Measurements from ENCODE around the gene CGB7. TPM values are rescaled to one million over a fixed set of nuclear protein-coding genes. Genes with fewer than 3 reads are reported as not detected.
"Not testable (repeated sequence)": the region's sequence is repeated elsewhere in the genome, so short reads cannot be mapped to it uniquely, and the experiment has no call there.

CGB7 gene
- total RNA-seq, 1 experiment from 2014 or later, result 1.2 TPM

GRCh38 chr19:49038557-49039276 lies 18.8 kb downstream of the CGB7 start:
- not testable (repeated sequence) for H4K5ac ChIP-seq (ENCODE audit: insufficient read length, low read depth, low read length); H3T11ph ChIP-seq (ENCODE audit: low read length); H2BK20ac ChIP-seq (ENCODE audit: low read depth, low read length, poor library complexity, severe bottlenecking); H3K4me3 Mint-ChIP-seq; H3K56ac ChIP-seq (ENCODE audit: insufficient read length, low read depth, low read length); H2AFZ ChIP-seq (ENCODE audit: low read length); H3K9me3 Mint-ChIP-seq; H3K4me1 ChIP-seq (ENCODE audit: insufficient read depth, low read length); H4K20me1 ChIP-seq (ENCODE audit: control insufficient read depth, insufficient read depth, insufficient read length); H3K23me2 ChIP-seq (ENCODE audit: insufficient read length, low read depth, low read length, poor library complexity, severe bottlenecking); H3K27me3 ChIP-seq (ENCODE audit: insufficient read depth, low read length); DNase-seq; H3K9me3 ChIP-seq (ENCODE audit: control insufficient read depth, low read depth, low read length); H3K79me2 ChIP-seq (ENCODE audit: insufficient read depth, low read length); H4K91ac ChIP-seq (ENCODE audit: insufficient read length, low read depth, low read length); H3K4me2 ChIP-seq (ENCODE audit: insufficient read depth, insufficient read length, low read length); H3K27ac Mint-ChIP-seq; H2BK12ac ChIP-seq (ENCODE audit: insufficient read length, low read depth, low read length); H4K8ac ChIP-seq (replicated peaks; ENCODE audit: insufficient read length, low read depth, low read length); H3K23ac ChIP-seq (ENCODE audit: insufficient read length, low read depth, low read length); H2BK120ac ChIP-seq (ENCODE audit: low read depth, low read length, poor library complexity, severe bottlenecking); H3K9ac ChIP-seq (ENCODE audit: extremely low read depth, insufficient read length, low read length); H2AK5ac ChIP-seq (ENCODE audit: insufficient read length, low read length); H3K4ac ChIP-seq (ENCODE audit: low read depth, low read length); H3K14ac ChIP-seq (ENCODE audit: insufficient read depth, low read length); H2BK15ac ChIP-seq (ENCODE audit: low read depth, low read length); H3K18ac ChIP-seq (ENCODE audit: insufficient read length, low read depth, low read length); H3K4me1 Mint-ChIP-seq; H2BK5ac ChIP-seq (ENCODE audit: insufficient read length, low read length); H3K79me1 ChIP-seq (ENCODE audit: insufficient read depth, low read depth, low read length, poor library complexity, severe bottlenecking); H3K36me3 Mint-ChIP-seq (ENCODE audit: insufficient read depth in 1 of 3, low read depth in 3 of 3); H3K27ac ChIP-seq (ENCODE audit: insufficient read length, low read depth, low read length)
- WGBS (ENCODE audit: extremely low coverage, insufficient read length, low lambda C conversion rate), result no CpG with 5 or more reads among the region's 26 CpGs
- H3K27me3 Mint-ChIP-seq (ENCODE audit: low read depth), result peaks cover 24% of the 10 kb centered on the region

GRCh38 chr19:49038111-49038510 lies 19.4 kb downstream of the CGB7 start:
- H2BK120ac ChIP-seq (ENCODE audit: low read depth, low read length, poor library complexity, severe bottlenecking); H3K9me3 ChIP-seq (ENCODE audit: control insufficient read depth, low read depth, low read length); H2BK5ac ChIP-seq (ENCODE audit: insufficient read length, low read length); H3K27me3 ChIP-seq (ENCODE audit: insufficient read depth, low read length); H3K79me2 ChIP-seq (ENCODE audit: insufficient read depth, low read length); H3K27ac Mint-ChIP-seq; H3K14ac ChIP-seq (ENCODE audit: insufficient read depth, low read length); H3K23ac ChIP-seq (ENCODE audit: insufficient read length, low read depth, low read length); H2AFZ ChIP-seq (ENCODE audit: low read length); H3K4me3 Mint-ChIP-seq; H3K56ac ChIP-seq (ENCODE audit: insufficient read length, low read depth, low read length); H3K23me2 ChIP-seq (ENCODE audit: insufficient read length, low read depth, low read length, poor library complexity, severe bottlenecking); H4K8ac ChIP-seq (replicated peaks; ENCODE audit: insufficient read length, low read depth, low read length); H3T11ph ChIP-seq (ENCODE audit: low read length); H3K4me1 ChIP-seq (ENCODE audit: insufficient read depth, low read length); H3K36me3 Mint-ChIP-seq (ENCODE audit: insufficient read depth in 1 of 3, low read depth in 3 of 3); H4K5ac ChIP-seq (ENCODE audit: insufficient read length, low read depth, low read length); H3K27ac ChIP-seq (ENCODE audit: insufficient read length, low read depth, low read length); H2AK5ac ChIP-seq (ENCODE audit: insufficient read length, low read length); H3K4ac ChIP-seq (ENCODE audit: low read depth, low read length); H2BK15ac ChIP-seq (ENCODE audit: low read depth, low read length); H4K20me1 ChIP-seq (ENCODE audit: control insufficient read depth, insufficient read depth, insufficient read length); H4K91ac ChIP-seq (ENCODE audit: insufficient read length, low read depth, low read length); H3K4me2 ChIP-seq (ENCODE audit: insufficient read depth, insufficient read length, low read length); H3K18ac ChIP-seq (ENCODE audit: insufficient read length, low read depth, low read length); H3K4me1 Mint-ChIP-seq; H3K9ac ChIP-seq (ENCODE audit: extremely low read depth, insufficient read length, low read length); DNase-seq; H2BK20ac ChIP-seq (ENCODE audit: low read depth, low read length, poor library complexity, severe bottlenecking); H3K9me3 Mint-ChIP-seq; H3K79me1 ChIP-seq (ENCODE audit: insufficient read depth, low read depth, low read length, poor library complexity, severe bottlenecking); H2BK12ac ChIP-seq (ENCODE audit: insufficient read length, low read depth, low read length): not testable (repeated sequence)
- WGBS (ENCODE audit: extremely low coverage, insufficient read length, low lambda C conversion rate), result no CpG with 5 or more reads among the region's 8 CpGs
- H3K27me3 Mint-ChIP-seq (ENCODE audit: low read depth), result peaks cover 20% of the 10 kb centered on the region

All from H9 (cell line).